ENCODE results near the gene CDCP1. TPM values are rescaled to one million over a fixed set of nuclear protein-coding genes. Genes with fewer than 3 reads are reported as not detected.

CDCP1 gene
- total and polyA plus RNA-seq, 2 experiments from 2014 or later = 5.4 to 8.8 TPM

DNA sequence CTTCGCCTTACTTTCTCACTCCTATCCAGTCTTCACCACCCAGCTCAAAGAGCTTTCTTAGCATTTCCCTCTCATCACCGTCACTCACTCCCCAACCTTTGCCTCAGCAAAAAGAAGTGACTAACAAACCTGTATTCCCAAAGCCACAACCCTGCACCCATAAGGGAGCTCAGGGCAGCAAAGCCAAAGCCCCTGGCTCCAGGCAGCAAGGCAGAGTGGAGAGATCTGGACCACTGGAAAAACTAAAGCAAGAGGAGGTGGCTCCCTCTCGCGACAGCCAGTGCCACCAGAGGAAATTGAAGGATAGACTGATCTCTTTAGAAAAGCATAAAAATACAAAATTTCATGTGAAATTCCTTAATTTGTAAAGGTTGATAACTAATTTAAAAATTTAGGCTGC lies 25.1 kb upstream of the CDCP1 start:
- H2AFZ ChIP-seq = no peak overlapping the region
- H3K9me2 ChIP-seq (ENCODE audit: insufficient read depth) = no peaks in the 10 kb centered on the region
- H3K27me3 ChIP-seq (replicated peaks; ENCODE audit: insufficient read depth) = no peaks in the 10 kb centered on the region
- H3K9me3 ChIP-seq (ENCODE audit: low read depth) = no peaks in the 10 kb centered on the region
- H3K79me2 ChIP-seq (ENCODE audit: insufficient read depth) = no peaks in the 10 kb centered on the region
- no peak overlapping the region for H3K9ac ChIP-seq
- in situ Hi-C loops (cut with MboI) = no loop called here
- 75 to 76% methylated on average over 4 of the region's 4 CpGs for WGBS, 2 experiments (ENCODE audit: low coverage in 1 of 2, low lambda C conversion rate in 2 of 2, missing lambda C conversion rate in 2 of 2)
- no peak overlapping the region for H3K4me2 ChIP-seq (ENCODE audit: unreplicated experiment)
- H3K4me3 ChIP-seq = no peak overlapping the region
- H4K20me1 ChIP-seq (ENCODE audit: insufficient read depth) = no peaks in the 10 kb centered on the region
- peaks cover 30% of the 10 kb centered on the region for H3F3A ChIP-seq (ENCODE audit: insufficient read depth)
- H3K4me1 ChIP-seq (ENCODE audit: insufficient read depth) = peaks cover 31% of the 10 kb centered on the region
- H3K27ac ChIP-seq = no peak overlapping the region
- H3K36me3 ChIP-seq (ENCODE audit: low read depth) = no peaks in the 10 kb centered on the region
- DNase-seq = no peak
- TF ChIP-seq EZH2 (IDR thresholded peaks at IDR 0.05; ENCODE audit: insufficient read depth, poor library complexity, severe bottlenecking) (no peak), EZH2phosphoT487 (IDR thresholded peaks at IDR 0.05; ENCODE audit: insufficient read depth, low read depth) (no peak)

DNA sequence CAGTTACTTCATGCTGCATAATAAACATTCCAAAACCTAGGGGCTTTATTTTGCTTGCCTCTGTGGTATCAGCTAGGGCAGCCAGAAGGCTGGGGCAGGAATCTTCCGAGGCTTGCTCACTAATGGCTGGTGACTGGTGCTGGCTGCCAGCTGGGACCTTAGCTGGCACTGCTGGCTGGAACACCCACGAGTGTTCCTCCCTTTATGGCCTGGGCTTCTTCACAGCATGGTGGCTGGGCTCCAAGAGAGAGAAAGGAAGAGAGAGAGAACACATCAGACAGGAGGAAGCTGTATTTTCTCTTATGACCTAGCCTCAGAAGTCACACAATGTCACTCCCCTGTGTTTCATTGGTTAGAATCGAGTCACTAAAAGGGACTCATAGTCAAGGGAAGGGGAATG lies 23.9 kb upstream of the CDCP1 start:
- WGBS, 2 experiments (ENCODE audit: low coverage in 1 of 2, low lambda C conversion rate in 2 of 2, missing lambda C conversion rate in 2 of 2) = 21 to 27% methylated on average over 3 of the region's 3 CpGs
- H3K9me3 ChIP-seq (ENCODE audit: low read depth) = no peaks in the 10 kb centered on the region
- H3K27me3 ChIP-seq (replicated peaks; ENCODE audit: insufficient read depth) = no peaks in the 10 kb centered on the region
- no peaks in the 10 kb centered on the region for H4K20me1 ChIP-seq (ENCODE audit: insufficient read depth)
- peak overlapping the region; percentile 9 for H3K27ac ChIP-seq
- peaks cover 31% of the 10 kb centered on the region for H3K4me1 ChIP-seq (ENCODE audit: insufficient read depth)
- H3K4me3 ChIP-seq = no peak overlapping the region
- H3K36me3 ChIP-seq (ENCODE audit: low read depth) = no peaks in the 10 kb centered on the region
- peak overlapping the region; percentile 7 for H3K4me2 ChIP-seq (ENCODE audit: unreplicated experiment)
- H2AFZ ChIP-seq = peak overlapping the region; percentile 16; the same call in 1 of the 2 replicates
- in situ Hi-C loops (cut with MboI) = no loop called here
- H3K79me2 ChIP-seq (ENCODE audit: insufficient read depth) = no peaks in the 10 kb centered on the region
- H3K9ac ChIP-seq = no peak overlapping the region
- peaks cover 32% of the 10 kb centered on the region for H3F3A ChIP-seq (ENCODE audit: insufficient read depth)
- no peaks in the 10 kb centered on the region for H3K9me2 ChIP-seq (ENCODE audit: insufficient read depth)
- no peak for TF ChIP-seq EZH2phosphoT487 (IDR thresholded peaks at IDR 0.05; ENCODE audit: insufficient read depth, low read depth)
- peak; percentile 65 for DNase-seq

DNA sequence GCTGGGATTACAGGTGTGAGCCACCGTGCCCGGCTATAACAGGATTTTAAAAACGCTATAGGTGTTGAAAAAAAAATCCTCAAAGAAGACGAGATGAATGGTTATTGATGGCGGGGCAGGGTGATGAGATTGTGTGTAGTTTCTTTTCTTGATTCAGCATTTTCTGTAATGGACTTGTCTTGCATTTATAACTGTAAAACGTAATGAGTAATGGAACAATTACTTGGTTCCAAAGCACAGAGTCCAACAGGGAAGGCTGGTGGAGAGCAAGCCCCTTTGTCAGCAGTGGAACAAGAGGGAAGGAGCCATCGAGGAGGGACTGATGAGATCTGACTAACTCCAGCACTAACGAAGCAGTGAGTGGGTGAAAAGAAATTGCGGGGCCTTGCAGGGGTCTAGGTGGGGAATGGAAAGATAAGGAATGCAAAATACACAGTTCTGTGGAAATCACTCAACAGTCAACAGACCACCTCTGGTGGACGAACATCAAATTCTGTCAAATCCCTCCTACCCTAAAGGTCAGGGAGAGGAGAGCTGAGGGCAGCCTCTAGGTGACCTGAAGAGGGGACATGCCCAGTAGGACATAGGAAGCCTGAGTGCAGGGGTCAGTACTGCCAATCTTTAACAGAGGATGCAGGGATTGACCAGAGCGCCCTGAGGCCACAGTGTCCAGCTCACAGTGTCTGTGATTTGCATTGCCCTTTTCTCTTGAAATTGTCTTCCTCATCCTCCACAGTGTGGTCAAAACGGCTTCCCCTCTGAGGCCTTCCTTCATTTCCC lies 23.1 kb upstream of the CDCP1 start:
- no peak overlapping the region for H3K9ac ChIP-seq
- no peak for DNase-seq
- H3K4me2 ChIP-seq (ENCODE audit: unreplicated experiment) = no peak overlapping the region
- no peaks in the 10 kb centered on the region for H3K9me2 ChIP-seq (ENCODE audit: insufficient read depth)
- no peaks in the 10 kb centered on the region for H3K36me3 ChIP-seq (ENCODE audit: low read depth)
- H3K4me3 ChIP-seq = no peak overlapping the region
- 96 to 97% methylated on average over 12 of the region's 12 CpGs for WGBS, 2 experiments (ENCODE audit: low coverage in 1 of 2, low lambda C conversion rate in 2 of 2, missing lambda C conversion rate in 2 of 2)
- no peaks in the 10 kb centered on the region for H3K9me3 ChIP-seq (ENCODE audit: low read depth)
- H3K27me3 ChIP-seq (replicated peaks; ENCODE audit: insufficient read depth) = no peaks in the 10 kb centered on the region
- no peaks in the 10 kb centered on the region for H3K79me2 ChIP-seq (ENCODE audit: insufficient read depth)
- TF ChIP-seq EZH2 (IDR thresholded peaks at IDR 0.05; ENCODE audit: insufficient read depth, poor library complexity, severe bottlenecking) = no peak
- TF ChIP-seq EZH2phosphoT487 (IDR thresholded peaks at IDR 0.05; ENCODE audit: insufficient read depth, low read depth) = no peak
- 0 out of 2 replicates have a peak overlapping the region, but pooled peaks have one; percentile 9 for H3K27ac ChIP-seq
- no peaks in the 10 kb centered on the region for H4K20me1 ChIP-seq (ENCODE audit: insufficient read depth)
- in situ Hi-C loops (cut with MboI) = no loop called here
- no peak overlapping the region for H2AFZ ChIP-seq
- peaks cover 32% of the 10 kb centered on the region for H3F3A ChIP-seq (ENCODE audit: insufficient read depth)
- peaks cover 31% of the 10 kb centered on the region for H3K4me1 ChIP-seq (ENCODE audit: insufficient read depth)

DNA sequence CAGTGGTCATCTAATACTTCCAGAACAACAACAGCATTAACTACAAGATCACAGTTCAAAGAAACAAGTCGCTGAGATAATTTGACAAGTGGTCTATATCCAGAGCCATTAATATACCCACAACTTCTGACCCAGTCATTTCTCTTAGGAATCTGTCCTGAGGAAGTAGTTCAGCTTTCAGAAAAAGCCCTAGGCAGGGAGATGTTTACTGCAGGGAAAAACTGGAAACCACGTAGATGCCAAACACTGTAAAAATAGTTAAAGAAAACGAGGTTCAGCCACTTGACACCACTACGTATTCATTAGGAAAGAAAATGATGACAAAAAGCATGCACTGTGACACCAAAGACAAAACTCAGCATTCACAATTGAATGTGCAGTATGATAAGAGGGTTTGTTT lies 22.3 kb upstream of the CDCP1 start:
- H3K9me3 ChIP-seq (ENCODE audit: low read depth) = no peaks in the 10 kb centered on the region
- no peak for DNase-seq
- no peak for TF ChIP-seq EZH2phosphoT487 (IDR thresholded peaks at IDR 0.05; ENCODE audit: insufficient read depth, low read depth)
- TF ChIP-seq EZH2 (IDR thresholded peaks at IDR 0.05; ENCODE audit: insufficient read depth, poor library complexity, severe bottlenecking) = no peak
- H3K4me2 ChIP-seq (ENCODE audit: unreplicated experiment) = no peak overlapping the region
- no peak overlapping the region for H3K4me3 ChIP-seq
- in situ Hi-C loops (cut with MboI) = no loop called here
- no peak overlapping the region for H2AFZ ChIP-seq
- no peaks in the 10 kb centered on the region for H3K9me2 ChIP-seq (ENCODE audit: insufficient read depth)
- peak overlapping the region; percentile 94 for H3K27ac ChIP-seq
- peaks cover 31% of the 10 kb centered on the region for H3K4me1 ChIP-seq (ENCODE audit: insufficient read depth)
- no peaks in the 10 kb centered on the region for H3K79me2 ChIP-seq (ENCODE audit: insufficient read depth)
- H3K36me3 ChIP-seq (ENCODE audit: low read depth) = no peaks in the 10 kb centered on the region
- H4K20me1 ChIP-seq (ENCODE audit: insufficient read depth) = no peaks in the 10 kb centered on the region
- no peaks in the 10 kb centered on the region for H3K27me3 ChIP-seq (replicated peaks; ENCODE audit: insufficient read depth)
- 67 to 68% methylated on average over 4 of the region's 4 CpGs for WGBS, 2 experiments (ENCODE audit: low coverage in 1 of 2, low lambda C conversion rate in 2 of 2, missing lambda C conversion rate in 2 of 2)
- H3K9ac ChIP-seq = peak overlapping the region; percentile 75
- H3F3A ChIP-seq (ENCODE audit: insufficient read depth) = peaks cover 32% of the 10 kb centered on the region

Data from GM23248 (cell line).